ENCODE measurements around the gene E2F8. TPM values are rescaled to one million over a fixed set of nuclear protein-coding genes. Genes with fewer than 3 reads are reported as not detected.

E2F8 gene
- total RNA-seq, 4 donors from 2014 or later = 4.0 to 11.7 (median 4.7) TPM

DNA sequence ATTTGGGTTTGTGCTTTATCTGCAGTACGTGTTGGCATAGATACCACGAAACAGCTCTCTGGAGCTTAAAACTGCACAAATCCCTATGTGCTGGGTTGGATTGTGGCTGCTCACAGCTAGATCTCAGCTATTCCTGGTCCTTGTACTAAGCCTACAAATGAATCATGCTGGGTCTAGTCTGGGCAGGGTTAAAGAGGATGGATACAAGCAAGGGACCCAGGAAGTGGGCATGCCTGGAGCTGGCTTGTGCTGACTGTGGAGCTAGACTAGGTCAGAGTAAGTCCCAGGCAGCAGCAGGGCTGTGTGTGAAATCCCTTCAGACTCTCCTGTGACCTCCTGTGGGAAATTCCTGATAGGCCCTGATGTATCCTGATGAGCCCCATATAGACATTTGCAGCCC is 3.9 kb upstream of the E2F8 start:
- TF ChIP-seq, protein P1, sequence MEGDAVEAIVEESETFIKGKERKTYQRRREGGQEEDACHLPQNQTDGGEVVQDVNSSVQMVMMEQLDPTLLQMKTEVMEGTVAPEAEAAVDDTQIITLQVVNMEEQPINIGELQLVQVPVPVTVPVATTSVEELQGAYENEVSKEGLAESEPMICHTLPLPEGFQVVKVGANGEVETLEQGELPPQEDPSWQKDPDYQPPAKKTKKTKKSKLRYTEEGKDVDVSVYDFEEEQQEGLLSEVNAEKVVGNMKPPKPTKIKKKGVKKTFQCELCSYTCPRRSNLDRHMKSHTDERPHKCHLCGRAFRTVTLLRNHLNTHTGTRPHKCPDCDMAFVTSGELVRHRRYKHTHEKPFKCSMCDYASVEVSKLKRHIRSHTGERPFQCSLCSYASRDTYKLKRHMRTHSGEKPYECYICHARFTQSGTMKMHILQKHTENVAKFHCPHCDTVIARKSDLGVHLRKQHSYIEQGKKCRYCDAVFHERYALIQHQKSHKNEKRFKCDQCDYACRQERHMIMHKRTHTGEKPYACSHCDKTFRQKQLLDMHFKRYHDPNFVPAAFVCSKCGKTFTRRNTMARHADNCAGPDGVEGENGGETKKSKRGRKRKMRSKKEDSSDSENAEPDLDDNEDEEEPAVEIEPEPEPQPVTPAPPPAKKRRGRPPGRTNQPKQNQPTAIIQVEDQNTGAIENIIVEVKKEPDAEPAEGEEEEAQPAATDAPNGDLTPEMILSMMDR (IDR thresholded peaks at IDR 0.05) = no peak
- no peak for TF ChIP-seq POLR2A (IDR thresholded peaks at IDR 0.05)
- no peak for DNase-seq
- Histone ChIP-seq H3K9me3 (no peaks in the 10 kb centered on the region), H3K4me1 (peaks cover 32 to 64% (median 35%) of the 10 kb centered on the region in 3 donors), H3K27ac (peak overlapping the region; percentile 77 to 85 (median 80)), H3K27me3 (peaks cover 0 to 73% (median 7%) of the 10 kb centered on the region in 4 donors), H3K4me3 (peak overlapping the region in 2 of 4 donors; percentile 9 to 42), H3K36me3 (no peaks in the 10 kb centered on the region)
- intact Hi-C loops (cut with DNase I) = no loop called here
- 37 to 38% methylated on average over 2 of the region's 2 CpGs for WGBS, 2 donors

DNA sequence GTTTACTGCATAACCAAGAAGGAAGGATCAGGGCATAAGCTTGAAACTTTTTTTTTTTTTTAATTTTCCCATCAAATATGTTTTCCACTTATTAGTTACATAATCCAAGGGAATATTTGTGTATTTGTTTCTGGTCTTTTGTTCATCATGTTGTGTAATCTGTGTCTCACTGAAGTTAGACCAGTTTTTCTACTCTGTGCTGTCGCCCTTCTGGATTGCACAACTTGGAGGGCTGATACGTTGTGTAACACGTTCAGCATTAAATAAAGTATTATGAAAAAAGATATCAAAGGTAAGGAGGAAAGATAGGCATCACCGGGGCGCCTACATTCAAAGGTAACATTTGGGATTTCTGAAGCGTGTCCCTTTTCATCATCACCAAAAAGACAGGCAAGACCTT is 3.3 kb upstream of the E2F8 start:
- Histone ChIP-seq H3K4me1 (peaks cover 32 to 70% (median 35%) of the 10 kb centered on the region in 3 donors), H3K27me3 (peaks cover 0 to 79% (median 7%) of the 10 kb centered on the region in 4 donors), H3K4me3 (peak overlapping the region in 2 of 4 donors; percentile 9 to 42), H3K9me3 (no peaks in the 10 kb centered on the region), H3K36me3 (no peaks in the 10 kb centered on the region), H3K27ac (peak overlapping the region; percentile 78 to 85 (median 82))
- TF ChIP-seq, protein P1 (IDR thresholded peaks at IDR 0.05) = no peak
- TF ChIP-seq POLR2A (IDR thresholded peaks at IDR 0.05) = no peak
- 21 to 32% methylated on average over 6 of the region's 6 CpGs for WGBS, 2 donors
- intact Hi-C loops (cut with DNase I) = no loop called here
- no peak for DNase-seq

DNA sequence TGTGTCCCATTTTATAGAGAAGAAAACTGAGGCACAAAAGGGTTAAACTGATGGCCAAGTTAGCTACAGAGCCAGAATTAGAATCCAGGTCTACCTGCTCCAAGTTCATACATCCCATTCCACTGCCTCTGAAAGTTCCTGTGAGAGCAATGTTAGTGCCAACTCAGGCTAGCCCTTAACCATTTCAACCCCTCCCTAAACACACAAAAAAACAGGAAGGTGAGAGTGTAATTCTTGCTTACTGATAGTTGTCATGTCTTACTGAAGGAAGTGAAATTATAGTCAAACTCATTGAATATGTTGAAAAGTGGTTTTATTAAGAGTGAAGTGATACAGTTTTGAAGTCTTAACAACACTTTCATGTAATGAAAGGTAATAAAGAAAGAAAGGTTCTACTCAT is 2.9 kb upstream of the E2F8 start:
- H3K27ac ChIP-seq = peak overlapping the region; percentile 70 to 85 (median 82)
- peaks cover 32 to 75% (median 35%) of the 10 kb centered on the region in 3 donors for H3K4me1 ChIP-seq
- no peaks in the 10 kb centered on the region for H3K36me3 ChIP-seq
- intact Hi-C loops (cut with DNase I) = no loop called here
- H3K4me3 ChIP-seq = no peak overlapping the region
- peaks cover 0 to 84% (median 7%) of the 10 kb centered on the region in 4 donors for H3K27me3 ChIP-seq
- DNase-seq = no peak
- TF ChIP-seq, protein P1 (IDR thresholded peaks at IDR 0.05) = no peak
- TF ChIP-seq POLR2A (IDR thresholded peaks at IDR 0.05) = no peak
- no peaks in the 10 kb centered on the region for H3K9me3 ChIP-seq

DNA sequence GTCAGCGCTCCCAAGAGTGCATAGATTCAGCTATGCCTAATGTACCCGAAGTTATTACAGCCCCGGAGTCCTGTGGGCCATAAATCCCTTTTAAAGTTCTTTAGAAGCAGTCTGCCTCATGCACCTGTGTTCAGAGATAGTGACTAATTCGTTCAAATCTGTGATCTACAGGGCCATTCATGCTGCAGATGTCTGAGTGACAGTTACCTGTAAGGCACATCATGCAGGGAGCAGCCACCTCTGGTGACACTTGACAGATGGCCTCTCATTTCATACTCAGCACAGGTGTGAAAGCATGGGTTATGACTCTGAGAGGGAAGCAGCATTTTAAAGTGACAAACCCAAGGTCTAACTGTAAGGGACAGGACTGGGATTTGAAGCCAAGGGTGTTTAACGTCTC is 2.4 kb upstream of the E2F8 start:
- no peak for TF ChIP-seq POLR2A (IDR thresholded peaks at IDR 0.05)
- TF ChIP-seq, protein P1 (IDR thresholded peaks at IDR 0.05) = no peak
- intact Hi-C loops (cut with DNase I) = no loop called here
- Histone ChIP-seq H3K27ac (peak overlapping the region; percentile 70 to 85 (median 82)), H3K36me3 (no peaks in the 10 kb centered on the region), H3K9me3 (no peaks in the 10 kb centered on the region), H3K4me1 (peaks cover 32 to 79% (median 35%) of the 10 kb centered on the region in 3 donors), H3K4me3 (no peak overlapping the region), H3K27me3 (peaks cover 0 to 87% (median 7%) of the 10 kb centered on the region in 4 donors)
- DNase-seq = no peak
- 0 to 66% methylated on average over 1 to 4 of the region's 5 CpGs for WGBS, 2 donors

DNA sequence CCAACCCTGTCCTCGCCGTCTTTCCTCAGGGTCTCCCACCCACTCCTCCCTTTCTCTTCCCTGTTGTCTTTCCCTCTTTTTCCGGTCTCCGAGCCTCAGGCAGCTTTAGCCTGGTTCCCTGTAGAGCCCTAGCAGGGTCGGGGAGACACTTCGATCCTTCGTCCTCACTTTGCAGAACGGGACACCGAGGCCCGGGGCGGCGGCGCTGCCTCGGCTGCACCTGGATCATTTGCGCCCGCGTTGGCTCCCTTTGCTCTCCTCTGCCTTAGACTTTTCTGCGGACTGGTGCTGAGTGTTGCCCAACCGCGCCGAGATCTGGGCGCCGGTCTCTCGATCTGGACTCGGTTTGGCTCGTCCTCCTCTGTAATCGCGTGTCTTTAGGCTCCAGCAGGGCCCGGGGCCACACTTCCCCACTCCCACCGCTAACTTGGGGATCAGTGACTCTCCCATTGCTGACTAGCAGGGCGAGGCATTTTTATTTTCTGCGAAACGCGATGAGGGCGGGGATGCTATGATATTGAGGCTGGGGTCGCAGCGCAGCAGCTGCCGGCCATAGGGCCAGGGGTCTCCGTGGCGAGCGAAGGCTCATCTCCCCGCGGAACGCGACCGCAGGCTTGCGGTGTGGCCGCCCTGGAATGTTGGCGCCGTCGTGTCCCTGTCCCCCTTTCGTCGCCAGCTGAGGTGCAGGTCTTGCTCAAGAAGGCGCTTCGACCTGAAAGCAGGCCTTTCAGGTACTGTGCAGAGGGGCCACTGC is 1.6 kb upstream of the E2F8 start:
- Histone ChIP-seq H3K9me3 (no peaks in the 10 kb centered on the region), H3K36me3 (no peaks in the 10 kb centered on the region), H3K27me3 (peaks cover 0 to 87% (median 7%) of the 10 kb centered on the region in 4 donors), H3K27ac (peak overlapping the region; percentile 70 to 85 (median 82)), H3K4me1 (peaks cover 32 to 87% (median 35%) of the 10 kb centered on the region in 3 donors), H3K4me3 (peak overlapping the region; percentile 58 to 88 (median 77))
- peak in 1 of 4 donors; percentile 4 for TF ChIP-seq POLR2A (IDR thresholded peaks at IDR 0.05)
- TF ChIP-seq, protein P1 (IDR thresholded peaks at IDR 0.05) = no peak
- intact Hi-C loops (cut with DNase I) = no loop called here
- 30 to 43% methylated on average over 15 to 42 of the region's 55 CpGs for WGBS, 2 donors
- no peak for DNase-seq
